H1 (cell line): ENCODE data around the gene SLC26A8. TPM values are rescaled to one million over a fixed set of nuclear protein-coding genes. Genes with fewer than 3 reads are reported as not detected.
A peak's percentile ranks its signal among the peaks of the same experiment; 100 is the strongest.

Source experiments
- CTCF ChIA-PET: fragments of 300-600 bp; sonication (Branson Sonifier 250); formaldehyde crosslinking; loops from one replicate; lab custom pipeline; 2021; ENCODE audit not compliant: partially characterized antibody; lab: Charles Lee
- POLR2A ChIA-PET: fragments of 300-600 bp; sonication (Branson Sonifier 250); formaldehyde crosslinking; loops from one replicate; lab custom pipeline; 2021; ENCODE audit warnings: inconsistent platforms; ENCODE audit not compliant: partially characterized antibody; lab: Charles Lee
- DNase-seq, 2 experiments: peaks; one replicate each; pipeline versions ENCODE4 v3.0.0 to v3.0.0-alpha.2; 2010 to 2022; ENCODE audit warnings: low spot score in 2 of 2, low read depth in 1 of 2, mixed read lengths in 1 of 2
- FAIRE-seq: peaks from 2 replicates; lab custom pipeline; 2011; peaks lifted over from hg19 to GRCh38; lab: Jason Lieb, UNC
- H2AFZ ChIP-seq: 2 replicates; pipeline ENCODE4 v1.8.1; 2012; ENCODE audit warnings: low read length, inconsistent platforms
- H2AK5ac ChIP-seq: 2 replicates; pipeline ENCODE4 v1.6.1; 2013; ENCODE audit warnings: low read depth, low read length
- H2BK120ac ChIP-seq: replicated peaks from 2 replicates; pipeline ENCODE3; 2013; ENCODE audit warnings: low read depth, low read length, inconsistent platforms
- H2BK12ac ChIP-seq: 2 replicates; pipeline ENCODE4 v1.6.1; 2013; ENCODE audit warnings: low read depth, low read length
- H2BK15ac ChIP-seq: 2 replicates; pipeline ENCODE4 v1.6.1; 2013; ENCODE audit warnings: low read length
- H2BK20ac ChIP-seq: 2 replicates; pipeline ENCODE4 v1.6.1; 2013; ENCODE audit warnings: low read length
- H2BK5ac ChIP-seq: 2 replicates; pipeline ENCODE4 v1.6.1; 2013; ENCODE audit warnings: low read depth, low read length
- H3K14ac ChIP-seq: 2 replicates; pipeline ENCODE4 v1.6.1; 2013; ENCODE audit warnings: inconsistent platforms; ENCODE audit not compliant: insufficient read length
- H3K18ac ChIP-seq: 2 replicates; pipeline ENCODE4 v1.6.1; 2013; ENCODE audit warnings: low read length; ENCODE audit errors: extremely low read depth
- H3K23ac ChIP-seq: 2 replicates; pipeline ENCODE4 v1.6.1; 2013; ENCODE audit warnings: inconsistent platforms; ENCODE audit not compliant: insufficient read length
- H3K23me2 ChIP-seq: 2 replicates; pipeline ENCODE4 v1.6.1; 2013; ENCODE audit warnings: low read depth, low read length
- H3K27ac ChIP-seq: 2 replicates; pipeline ENCODE4 v1.6.1; 2011; ENCODE audit warnings: low read depth, low read length, inconsistent platforms
- H3K27me3 ChIP-seq, 4 experiments: replicated peaks in 1 of 4; 1 replicate in 1 of 4; 2 replicates in 3 of 4; pipeline versions ENCODE4 v1.6.1 to v1.8.1; 2011 to 2013; ENCODE audit warnings: low read length in 3 of 4, mild to moderate bottlenecking in 3 of 4, inconsistent platforms in 2 of 4, mixed read lengths in 2 of 4, moderate library complexity in 1 of 4; ENCODE audit not compliant: control insufficient read depth in 3 of 4, insufficient read depth in 3 of 4; ENCODE audit errors: extremely low read depth in 1 of 4
- H3K36me3 ChIP-seq, 4 experiments: 2 replicates each; pipeline versions ENCODE4 v1.6.1 to v1.8.1; 2011 to 2013; ENCODE audit warnings: mild to moderate bottlenecking in 4 of 4, low read length in 3 of 4, moderate library complexity in 2 of 4, control low read depth in 1 of 4, inconsistent platforms in 1 of 4; ENCODE audit not compliant: insufficient read depth in 4 of 4, control insufficient read depth in 2 of 4
- H3K4ac ChIP-seq: replicated peaks from 2 replicates; pipeline ENCODE3; 2013; ENCODE audit warnings: low read length, low read depth, mixed read lengths, inconsistent platforms; ENCODE audit not compliant: insufficient read length
- H3K4me1 ChIP-seq, 4 experiments: replicated peaks in 1 of 4; 1 replicate in 1 of 4; 2 replicates in 3 of 4; pipeline versions ENCODE4 v1.6.1 to v1.8.1; 2011 to 2013; ENCODE audit warnings: low read length in 3 of 4, inconsistent platforms in 2 of 4, mixed read lengths in 1 of 4; ENCODE audit not compliant: insufficient read depth in 4 of 4, control insufficient read depth in 3 of 4
- H3K4me2 ChIP-seq, 2 experiments: 2 replicates each; pipeline versions ENCODE4 v1.6.1 to v1.8.1; 2011 to 2013; ENCODE audit warnings: low read depth in 2 of 2, low read length in 2 of 2, control low read depth in 1 of 2, inconsistent platforms in 1 of 2, mild to moderate bottlenecking in 1 of 2; ENCODE audit not compliant: insufficient read depth in 1 of 2
- H3K4me3 ChIP-seq, 4 experiments: fragments of 200-600, 300-600 bp in 1 of 4; sonication (generic), shearing (Covaris generic), sonication (Bioruptor Twin) in 1 of 4; 2 replicates each; pipeline versions ENCODE4 v1.5.1 to v1.8.1; 2011 to 2016; ENCODE audit warnings: low read length in 4 of 4, low read depth in 3 of 4, control low read depth in 2 of 4, inconsistent platforms in 2 of 4, mild to moderate bottlenecking in 2 of 4, mixed read lengths in 1 of 4, moderate library complexity in 1 of 4; ENCODE audit not compliant: insufficient read depth in 2 of 4; ENCODE audit errors: extremely low read depth in 1 of 4
- H3K56ac ChIP-seq: replicated peaks from 2 replicates; pipeline ENCODE3; 2013; ENCODE audit warnings: low read depth, mild to moderate bottlenecking, mixed read lengths, low read length, inconsistent platforms; ENCODE audit not compliant: insufficient read length
- H3K79me1 ChIP-seq: 2 replicates; pipeline ENCODE4 v1.6.1; 2013; ENCODE audit warnings: low read depth, low read length, control low read depth
- H3K79me2 ChIP-seq, 2 experiments: 2 replicates each; pipeline versions ENCODE4 v1.6.1 to v1.8.1; 2012 to 2013; ENCODE audit warnings: low read length in 2 of 2, mild to moderate bottlenecking in 2 of 2, inconsistent platforms in 1 of 2; ENCODE audit not compliant: insufficient read depth in 2 of 2, control insufficient read depth in 1 of 2
- H3K9ac ChIP-seq, 4 experiments: replicated peaks in 1 of 4; 1 replicate in 1 of 4; 2 replicates in 3 of 4; pipeline versions ENCODE4 v1.6.1 to v1.8.1; 2011 to 2013; ENCODE audit warnings: low read depth in 3 of 4, low read length in 3 of 4, control low read depth in 2 of 4, mild to moderate bottlenecking in 2 of 4, moderate library complexity in 2 of 4, inconsistent platforms in 1 of 4; ENCODE audit errors: extremely low read depth in 1 of 4
- H3K9me3 ChIP-seq, 2 experiments: 2 replicates each; pipeline versions ENCODE4 v1.6.1 to v1.8.1; 2012 to 2013; ENCODE audit warnings: mild to moderate bottlenecking in 2 of 2, moderate library complexity in 2 of 2, control low read depth in 1 of 2, inconsistent platforms in 1 of 2, low read depth in 1 of 2, low read length in 1 of 2, mixed read lengths in 1 of 2; ENCODE audit not compliant: insufficient read depth in 2 of 2
- H4K20me1 ChIP-seq, 2 experiments: replicated peaks in 1 of 2; 2 replicates each; pipeline versions ENCODE3 to v1.8.1; 2011 to 2013; ENCODE audit warnings: inconsistent platforms in 2 of 2, low read length in 2 of 2, mild to moderate bottlenecking in 1 of 2; ENCODE audit not compliant: insufficient read depth in 2 of 2, control insufficient read depth in 1 of 2
- H4K5ac ChIP-seq: 2 replicates; pipeline ENCODE4 v1.6.1; 2013; ENCODE audit warnings: low read length, low read depth, mixed read lengths, inconsistent platforms; ENCODE audit not compliant: insufficient read length
- H4K8ac ChIP-seq: 2 replicates; pipeline ENCODE4 v1.8.0; 2013; ENCODE audit warnings: mild to moderate bottlenecking, moderate library complexity, low read length, inconsistent platforms; ENCODE audit not compliant: insufficient read depth; ENCODE audit errors: extremely low read depth
- H4K91ac ChIP-seq: replicated peaks from 2 replicates; pipeline ENCODE3; 2013; ENCODE audit warnings: low read length, mixed read lengths, inconsistent platforms; ENCODE audit not compliant: insufficient read length
- ATF2 ChIP-seq: IDR thresholded peaks from 2 replicates; pipeline ENCODE4 v1.6.1; 2012; ENCODE audit warnings: low read length, inconsistent platforms
- CBX5 ChIP-seq: fragments of 300-800, 300-1000 bp; sonication (generic); IDR thresholded peaks from 2 replicates; pipeline ENCODE4 v1.7.1; 2016; ENCODE audit warnings: antibody characterized with exemption, low read length, low read depth
- EZH2 ChIP-seq: fragments of 200-600 bp; sonication (generic); IDR thresholded peaks from 2 replicates; pipeline ENCODE4 v1.7.1; 2012; ENCODE audit warnings: low read depth, mild to moderate bottlenecking, moderate library complexity, low read length, inconsistent platforms; ENCODE audit not compliant: severe bottlenecking
- GABPA ChIP-seq: IDR thresholded peaks from 2 replicates; pipeline ENCODE4 v1.6.1; 2011; ENCODE audit warnings: mild to moderate bottlenecking, low read length, moderate library complexity, borderline replicate concordance; ENCODE audit not compliant: insufficient read depth
- PHF8 ChIP-seq: fragments of 200-600 bp; sonication (generic); conservative IDR thresholded peaks from 2 replicates; pipeline ENCODE4 v1.7.1; 2012; ENCODE audit warnings: low read depth, mild to moderate bottlenecking, inconsistent platforms, low read length, moderate library complexity
- RNF2 ChIP-seq: fragments of 200-900, 300-1000 bp; sonication (generic); IDR thresholded peaks from 2 replicates; pipeline ENCODE4 v1.7.1; 2016; ENCODE audit warnings: borderline replicate concordance, low read depth, mild to moderate bottlenecking, antibody characterized with exemption, low read length; ENCODE audit not compliant: poor library complexity, severe bottlenecking; ENCODE audit errors: missing control alignments
- RXRA ChIP-seq: IDR thresholded peaks from 2 replicates; pipeline ENCODE4 v1.6.1; 2011; ENCODE audit warnings: low read depth, mild to moderate bottlenecking, low read length, moderate library complexity; ENCODE audit not compliant: insufficient read depth
- SP4 ChIP-seq: IDR thresholded peaks from 2 replicates; pipeline ENCODE4 v1.6.1; 2012; ENCODE audit warnings: low read length, inconsistent platforms
- TAF1 ChIP-seq: IDR thresholded peaks from 2 replicates; pipeline ENCODE4 v1.6.1; 2011; ENCODE audit warnings: mild to moderate bottlenecking, low read depth, low read length
- ZNF274 ChIP-seq: IDR thresholded peaks from 2 replicates; pipeline ENCODE4 v1.7.0; 2012; ENCODE audit warnings: low read length, borderline replicate concordance; ENCODE audit errors: extremely low read depth
- WGBS, 2 experiments: shearing (Covaris generic) in 1 of 2; methylation state at CpG; one replicate each; pipeline versions ENCODE4 v1.1.6 to v1.1.7; 2013 to 2015; ENCODE audit warnings: low lambda C conversion rate in 2 of 2, mixed read lengths in 2 of 2, inconsistent platforms in 1 of 2, low coverage in 1 of 2, missing lambda C conversion rate in 1 of 2; ENCODE audit not compliant: insufficient replicate concordance in 2 of 2, insufficient coverage in 1 of 2, insufficient read length in 1 of 2; ENCODE audit errors: extremely low coverage in 1 of 2, missing lambda C conversion rate in 1 of 2; 5-methylcytosine and 5-hydroxymethylcytosine counted together
- polyA plus RNA-seq, 7 experiments: library from polyadenylated mRNA; depleted of rRNA in 3 of 7; stranded (reverse) in 5 of 7; unstranded in 2 of 7; fragments of >200 nt in 5 of 7; fragments of 200-250 nt in 2 of 7; gene quantifications; 1 replicate in 5 of 7; 2 replicates in 1 of 7; 4 replicates in 1 of 7; pipeline versions ENCODE4 v1.2.1 to v1.2.3, GENCODE V29; 2011 to 2013; ENCODE audit warnings: missing spikeins in 2 of 7, mixed read lengths in 2 of 7
- total RNA-seq: library from RNA; stranded (reverse); fragmentation: NEBNext Ultra II Directional; extraction: Animal tissue kit (Norgen Biotek cat#: 25700); gene quantifications from 2 replicates; pipeline ENCODE4 v1.2.1, GENCODE V29; 2021

SLC26A8 gene
- total and polyA plus RNA-seq, 2 of the 8 experiments (the other 6 are each of a cell fraction or from before 2014, with no cell fraction given) = 0.56 to 0.57 TPM

DNA sequence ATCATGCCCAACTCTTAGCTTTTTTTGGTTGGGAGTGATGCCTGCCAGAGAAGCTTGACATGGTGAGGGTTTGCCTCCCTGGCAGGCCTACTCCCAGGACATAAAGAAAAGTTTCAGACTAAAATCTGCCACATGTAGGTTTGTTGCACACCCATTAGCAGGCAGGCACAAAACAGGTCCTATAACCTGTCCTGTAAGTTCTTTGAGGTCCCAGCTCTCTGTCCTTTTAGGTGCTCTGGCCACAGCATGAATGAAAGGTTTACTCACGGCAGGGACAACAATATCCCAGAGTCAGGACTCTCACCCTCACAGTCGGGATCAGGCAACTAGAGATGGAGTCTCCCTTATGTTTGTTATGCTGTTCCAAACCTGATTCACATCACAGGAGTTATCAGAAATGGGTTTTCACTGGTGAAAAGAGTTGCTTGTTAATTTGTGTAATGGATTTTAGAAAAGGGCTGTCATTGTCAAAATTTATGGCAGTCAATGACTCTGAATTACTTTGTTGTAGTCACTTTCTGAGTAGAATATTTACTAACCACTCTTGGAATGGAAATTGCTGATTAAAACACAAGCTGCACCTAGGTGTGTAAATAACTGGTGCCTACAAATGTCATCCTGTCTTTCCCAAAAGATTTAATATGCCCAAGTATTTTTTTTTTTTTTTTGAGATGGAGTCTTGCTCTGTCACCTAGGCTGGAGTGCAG is 97.8 kb downstream of the SLC26A8 start:
- H4K91ac ChIP-seq = no peak overlapping the region
- no peak overlapping the region for H3K4ac ChIP-seq
- no peak overlapping the region for H2AFZ ChIP-seq
- no peak overlapping the region for H2BK5ac ChIP-seq
- ChIA-PET CTCF (interaction anchor here (0.6 to 2.1 kb wide), 6 partner anchors 10 to 424 kb away, joined by 3 to 5 read pairs (median 3); no protein-coding TSS in a partner anchor), POLR2A (interaction anchor here (0.9 kb wide), 1 partner anchor 10 kb away, joined by 3 read pairs; no protein-coding TSS in a partner anchor)
- DNase-seq = no peak
- no peaks in the 10 kb centered on the region; a peak in 1 of 7 replicates for H3K27me3 ChIP-seq
- no peak overlapping the region for H3K27ac ChIP-seq
- no peaks in the 10 kb centered on the region for H4K20me1 ChIP-seq
- H3K79me1 ChIP-seq = no peaks in the 10 kb centered on the region
- WGBS, 2 experiments = 72% methylated on average over 2 of the region's 2 CpGs; no CpG with 5 or more reads in 1 of the 2 experiments
- no peak overlapping the region for H3K14ac ChIP-seq
- H2AK5ac ChIP-seq = no peak overlapping the region
- H3K23ac ChIP-seq = no peak overlapping the region
- H3K4me2 ChIP-seq = no peak overlapping the region
- peaks cover 2% of the 10 kb centered on the region; the same call in 1 of the 2 replicates for H3K23me2 ChIP-seq
- no peak overlapping the region for H2BK12ac ChIP-seq
- no peak for FAIRE-seq
- no peaks in the 10 kb centered on the region for H3K9me3 ChIP-seq
- no peaks in the 10 kb centered on the region for H3K36me3 ChIP-seq
- H3K4me3 ChIP-seq = no peak overlapping the region
- H2BK15ac ChIP-seq = peak overlapping the region; percentile 72; the same call in 1 of the 2 replicates
- no peak overlapping the region for H4K8ac ChIP-seq
- no peak overlapping the region for H3K9ac ChIP-seq
- H2BK120ac ChIP-seq = no peak overlapping the region
- no peak overlapping the region for H3K18ac ChIP-seq
- H3K56ac ChIP-seq = no peak overlapping the region
- peaks cover 0 to 6% (median 2%) of the 10 kb centered on the region in 4 experiments; a peak in 5 of 7 replicates for H3K4me1 ChIP-seq
- no peaks in the 10 kb centered on the region for H3K79me2 ChIP-seq
- H2BK20ac ChIP-seq = no peak overlapping the region
- H4K5ac ChIP-seq = no peak overlapping the region
- TF ChIP-seq GABPA (no peak), EZH2 (no peak), PHF8 (no peak), RXRA (no peak), TAF1 (no peak), ZNF274 (no peak), RNF2 (no peak), CBX5 (no peak), ATF2 (no peak), SP4 (no peak)
